Smooth muscle cell (in vitro differentiated cells): Measurements from ENCODE around the gene RABGEF1. TPM values are rescaled to one million over a fixed set of nuclear protein-coding genes. Genes with fewer than 3 reads are reported as not detected.
"Not testable (repeated sequence)": the region's sequence is repeated elsewhere in the genome, so short reads cannot be mapped to it uniquely, and the experiment has no call there.

Source experiments
- DNase-seq: peaks from one replicate; lab custom pipeline; 2025; ENCODE audit not compliant: unreplicated experiment; lab: John Stamatoyannopoulos, UW
- H2AFZ ChIP-seq: fragments of 200-600 bp; sonication (generic); 2 replicates; pipeline ENCODE4 v1.6.0; 2016; ENCODE audit warnings: antibody characterized with exemption, low read depth, mild to moderate bottlenecking
- H3F3A ChIP-seq: fragments of 200-600 bp; sonication (generic); 2 replicates; pipeline ENCODE4 v1.6.0; 2017; ENCODE audit warnings: antibody characterized with exemption, low read depth
- H3K27ac ChIP-seq: fragments of 200-600 bp; sonication (generic); 2 replicates; pipeline ENCODE4 v1.5.1; 2016; ENCODE audit warnings: low read depth, mild to moderate bottlenecking
- H3K27me3 ChIP-seq: fragments of 200-600 bp; sonication (generic); 2 replicates; pipeline ENCODE4 v1.6.1; 2016; ENCODE audit warnings: low read depth, mild to moderate bottlenecking
- H3K36me3 ChIP-seq: fragments of 200-600 bp; sonication (generic); 2 replicates; pipeline ENCODE4 v1.5.1; 2016; ENCODE audit warnings: low read depth
- H3K4me1 ChIP-seq: fragments of 200-600 bp; sonication (generic); 2 replicates; pipeline ENCODE4 v1.5.1; 2016; ENCODE audit warnings: low read depth
- H3K4me2 ChIP-seq: fragments of 200-600 bp; sonication (generic); 2 replicates; pipeline ENCODE4 v1.6.0; 2016; ENCODE audit warnings: mild to moderate bottlenecking
- H3K4me3 ChIP-seq: fragments of 200-600 bp; sonication (generic); 2 replicates; pipeline ENCODE4 v1.5.1; 2016; ENCODE audit warnings: mild to moderate bottlenecking
- H3K79me2 ChIP-seq: fragments of 200-600 bp; sonication (generic); 2 replicates; pipeline ENCODE4 v1.6.0; 2016; ENCODE audit warnings: low read depth, mild to moderate bottlenecking
- H3K9ac ChIP-seq: fragments of 200-600 bp; sonication (generic); 2 replicates; pipeline ENCODE4 v1.6.0; 2016; ENCODE audit warnings: low read depth
- H3K9me3 ChIP-seq: fragments of 200-600 bp; sonication (generic); replicated peaks from 2 replicates; pipeline ENCODE4 v1.5.1; 2016; ENCODE audit warnings: low read depth
- H4K20me1 ChIP-seq: fragments of 200-600 bp; sonication (generic); 2 replicates; pipeline ENCODE4 v1.6.0; 2016; ENCODE audit warnings: low read depth
- CTCF ChIP-seq: fragments of 200-600 bp; sonication (generic); IDR thresholded peaks from 2 replicates; pipeline ENCODE4 v1.5.1; 2017; ENCODE audit warnings: borderline replicate concordance, mild to moderate bottlenecking, antibody characterized with exemption; ENCODE audit not compliant: insufficient read depth, poor library complexity, severe bottlenecking
- WGBS: methylation state at CpG from one replicate; pipeline ENCODE4 v1.1.7; 2016; ENCODE audit warnings: low lambda C conversion rate; 5-methylcytosine and 5-hydroxymethylcytosine counted together
- polyA plus RNA-seq: library from polyadenylated mRNA; unstranded; fragments of >200 nt; fragmentation: Nextera tagmentation; extraction: Ambion mirVana; gene quantifications from 2 replicates; pipeline ENCODE4 v1.2.1, GENCODE V29; 2016
- total RNA-seq: library from RNA; depleted of rRNA; stranded (reverse); fragments of >200 nt; gene quantifications from 2 replicates; pipeline ENCODE4 v1.2.3, GENCODE V29; 2014

The RABGEF1 gene
- total and polyA plus RNA-seq, 2 experiments from 2014 or later, result 18.8 to 34.9 TPM

- not testable (repeated sequence) for H3K9ac ChIP-seq
- WGBS, result 81% methylated on average over 3 of the region's 3 CpGs
These were observed 15.7 kb downstream of the RABGEF1 start for GRCh38 chr7:66756227-66756626.

GRCh38 chr7:66756889-66757288 is 16.4 kb downstream of the RABGEF1 start:
- H3K9me3 ChIP-seq, result no peaks in the 10 kb centered on the region
- H3K4me1 ChIP-seq, result no peaks in the 10 kb centered on the region
- H3K36me3 ChIP-seq, result no peaks in the 10 kb centered on the region
- no peak for DNase-seq
- H2AFZ ChIP-seq, result no peak overlapping the region
- no peak overlapping the region for H3K9ac ChIP-seq
- H3K4me3 ChIP-seq, result no peak overlapping the region
- TF ChIP-seq CTCF, result no peak
- H3K4me2 ChIP-seq, result no peak overlapping the region
- H3K79me2 ChIP-seq, result peaks cover 94% of the 10 kb centered on the region
- no peaks in the 10 kb centered on the region for H3K27me3 ChIP-seq
- H3F3A ChIP-seq, result no peaks in the 10 kb centered on the region
- H4K20me1 ChIP-seq, result peaks cover 100% of the 10 kb centered on the region
- no peak overlapping the region for H3K27ac ChIP-seq

More at GRCh38 chr7:66756227-66756626, 15.7 kb downstream of the RABGEF1 start:
- not testable (repeated sequence) for H3K4me2 ChIP-seq, H3K9me3 ChIP-seq, H3K4me1 ChIP-seq, H2AFZ ChIP-seq, H3K27ac ChIP-seq, DNase-seq, H3F3A ChIP-seq, H3K27me3 ChIP-seq, H3K36me3 ChIP-seq, H3K4me3 ChIP-seq
- H3K79me2 ChIP-seq, result peaks cover 94% of the 10 kb centered on the region
- H4K20me1 ChIP-seq, result peaks cover 100% of the 10 kb centered on the region

- Histone ChIP-seq H2AFZ (no peak overlapping the region), H3K79me2 (peaks cover 94% of the 10 kb centered on the region), H3K9ac (no peak overlapping the region), H3K27ac (no peak overlapping the region), H3K4me3 (no peak overlapping the region), H4K20me1 (peaks cover 100% of the 10 kb centered on the region), H3F3A (no peaks in the 10 kb centered on the region), H3K4me1 (no peaks in the 10 kb centered on the region), H3K27me3 (no peaks in the 10 kb centered on the region), H3K36me3 (no peaks in the 10 kb centered on the region), H3K4me2 (no peak overlapping the region), H3K9me3 (no peaks in the 10 kb centered on the region)
- WGBS, result 98% methylated on average over 6 of the region's 6 CpGs
- TF ChIP-seq CTCF, result no peak
- DNase-seq, result no peak
These were observed 17.4 kb downstream of the RABGEF1 start for GRCh38 chr7:66757939-66758338.

GRCh38 chr7:66758950-66759628 is 18.6 kb downstream of the RABGEF1 start:
- Histone ChIP-seq H3K4me2 (no peak overlapping the region), H3K4me1 (no peaks in the 10 kb centered on the region), H4K20me1 (peaks cover 100% of the 10 kb centered on the region), H3K27me3 (no peaks in the 10 kb centered on the region), H3K4me3 (no peak overlapping the region), H3F3A (no peaks in the 10 kb centered on the region), H3K27ac (no peak overlapping the region), H3K9ac (no peak overlapping the region), H3K36me3 (no peaks in the 10 kb centered on the region), H3K9me3 (no peaks in the 10 kb centered on the region), H2AFZ (no peak overlapping the region), H3K79me2 (peaks cover 96% of the 10 kb centered on the region)
- 94% methylated on average over 9 of the region's 9 CpGs for WGBS
- TF ChIP-seq CTCF, result no peak
- DNase-seq, result no peak

DNA sequence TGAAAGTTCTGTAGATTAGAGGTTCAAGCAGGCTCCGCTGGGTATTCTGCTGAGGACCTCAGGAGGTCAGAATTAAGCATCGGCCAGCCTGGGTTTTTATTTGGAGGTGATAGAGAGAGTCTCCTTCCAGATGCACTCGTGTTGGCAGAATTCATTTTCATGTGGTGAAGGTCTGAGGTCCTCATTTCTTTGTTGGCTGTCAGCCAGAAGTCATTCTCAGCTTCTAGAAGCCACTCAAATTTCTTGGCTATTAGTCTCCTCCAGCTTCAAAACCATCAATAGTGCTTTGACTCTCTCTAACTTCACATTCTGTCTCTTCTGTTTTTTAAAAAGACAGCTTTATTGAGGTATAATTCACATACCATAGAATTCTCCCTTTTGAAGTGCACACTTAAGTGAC is 22.6 kb downstream of the RABGEF1 start:
- H3K9me3 ChIP-seq, H3K36me3 ChIP-seq, H3K4me2 ChIP-seq, H3F3A ChIP-seq, H3K4me1 ChIP-seq, DNase-seq, H3K9ac ChIP-seq, H3K4me3 ChIP-seq, H2AFZ ChIP-seq, H3K27ac ChIP-seq, H3K27me3 ChIP-seq: not testable (repeated sequence)
- Histone ChIP-seq H4K20me1 (peaks cover 99% of the 10 kb centered on the region), H3K79me2 (peaks cover 89% of the 10 kb centered on the region)
- 98% methylated on average over 3 of the region's 3 CpGs for WGBS

- not testable (repeated sequence) for H3K27me3 ChIP-seq, H2AFZ ChIP-seq, H3K9me3 ChIP-seq, H3F3A ChIP-seq, H3K4me1 ChIP-seq, H3K9ac ChIP-seq, DNase-seq, H3K36me3 ChIP-seq, H3K4me2 ChIP-seq, H3K4me3 ChIP-seq, H3K27ac ChIP-seq
- Histone ChIP-seq H4K20me1 (peaks cover 97% of the 10 kb centered on the region), H3K79me2 (peaks cover 86% of the 10 kb centered on the region)
- 88% methylated on average over 3 of the region's 3 CpGs for WGBS
These were observed 23.3 kb downstream of the RABGEF1 start for GRCh38 chr7:66763633-66764355.
